UCSD-AML1 (cell line): ENCODE data around the gene LYL1.

Source experiments
- DNase-seq: peaks from one replicate; lab custom pipeline; 2025; ENCODE audit not compliant: unreplicated experiment; lab: John Stamatoyannopoulos, UW

LYL1 gene

DNA sequence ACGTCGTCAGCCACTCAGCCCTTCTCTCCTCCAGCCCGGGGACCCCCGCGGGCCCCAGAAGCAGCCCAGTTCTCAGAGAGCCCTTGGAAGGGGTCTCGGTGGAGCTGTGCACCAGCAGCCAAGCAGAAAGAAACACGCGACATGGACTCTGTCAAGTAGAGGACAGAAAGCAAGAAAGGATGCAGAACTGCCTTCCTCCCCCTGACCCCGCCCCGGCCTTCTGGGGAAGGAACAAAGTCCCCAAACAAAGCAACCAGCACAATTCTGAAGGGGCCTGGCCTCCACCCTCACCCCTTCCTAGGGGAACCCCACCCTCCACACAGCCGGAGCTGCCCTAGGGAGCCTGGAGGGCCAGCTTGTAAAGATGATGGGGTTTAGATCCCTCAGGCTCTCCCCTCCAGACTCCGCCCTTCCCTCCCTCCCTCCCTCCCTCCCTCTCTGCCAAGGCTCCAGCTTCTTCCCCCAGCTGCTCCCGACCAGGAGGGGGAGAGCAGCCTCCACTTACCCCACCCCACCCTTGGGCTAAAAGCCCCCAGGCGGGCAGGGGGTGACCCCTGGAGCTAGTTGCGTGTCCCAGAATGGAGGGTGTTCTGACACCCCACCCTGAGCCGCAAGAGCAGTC is 7.8 kb downstream of the LYL1 start:
- DNase-seq, result no peak

GRCh38 chr19:13094106-13094504 is 8.6 kb downstream of the LYL1 start:
- no peak for DNase-seq

DNA sequence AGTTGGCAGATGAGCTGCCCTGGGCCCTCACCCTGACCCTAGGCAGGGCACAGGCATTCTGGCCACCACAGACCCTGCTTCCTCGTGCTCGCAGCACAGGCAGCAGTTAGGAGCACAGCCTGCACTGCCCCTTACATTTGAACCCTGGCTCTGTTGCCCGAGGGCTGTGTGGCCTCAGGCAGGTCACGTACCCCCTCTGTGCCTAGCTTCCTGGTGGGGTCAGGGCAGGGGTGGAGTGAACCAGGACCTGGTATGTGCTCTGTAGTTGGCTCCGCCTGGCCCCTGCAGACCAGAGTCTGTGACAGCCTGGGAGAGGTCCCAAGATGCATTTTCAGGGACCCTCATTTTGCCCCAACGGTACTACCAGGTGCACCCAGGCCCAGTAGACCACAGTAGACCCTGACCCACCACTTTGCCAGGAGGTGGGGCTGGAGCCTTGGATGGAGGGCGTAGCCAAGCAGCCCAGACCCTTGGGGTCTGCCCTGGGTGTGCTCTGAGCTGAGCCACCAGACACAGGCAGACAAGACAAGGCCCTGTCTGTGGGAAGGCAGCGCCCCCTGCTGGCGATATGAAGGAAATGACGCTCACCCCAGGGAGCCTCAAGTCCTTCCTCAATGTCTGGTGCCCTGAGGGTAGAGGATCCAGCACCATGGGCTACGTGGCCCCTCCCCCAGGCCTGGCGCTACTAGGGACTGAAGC is 9.1 kb downstream of the LYL1 start:
- DNase-seq, result peak; percentile 84

GRCh38 chr19:13092606-13093235 is 9.9 kb downstream of the LYL1 start:
- DNase-seq, result no peak

DNA sequence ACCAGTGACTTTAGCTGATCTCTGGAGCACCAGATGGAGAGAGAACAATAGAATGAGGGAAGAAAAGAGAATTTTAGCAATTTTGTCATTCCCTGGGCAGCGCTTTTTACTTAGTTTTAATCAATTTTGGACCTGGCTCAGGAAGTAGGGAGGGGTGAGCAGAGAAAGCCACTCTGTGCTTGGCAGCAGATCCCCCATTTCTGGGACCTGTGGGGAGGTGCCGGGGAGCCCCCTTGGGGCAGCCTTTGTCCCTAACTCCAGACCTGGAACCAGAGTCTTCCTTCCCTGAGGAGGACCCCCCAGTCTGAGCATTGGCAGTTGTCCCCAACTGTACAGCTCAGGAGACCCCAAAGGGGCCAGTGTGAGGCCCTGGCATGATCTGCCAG is 10.5 kb downstream of the LYL1 start:
- DNase-seq, result no peak

DNA sequence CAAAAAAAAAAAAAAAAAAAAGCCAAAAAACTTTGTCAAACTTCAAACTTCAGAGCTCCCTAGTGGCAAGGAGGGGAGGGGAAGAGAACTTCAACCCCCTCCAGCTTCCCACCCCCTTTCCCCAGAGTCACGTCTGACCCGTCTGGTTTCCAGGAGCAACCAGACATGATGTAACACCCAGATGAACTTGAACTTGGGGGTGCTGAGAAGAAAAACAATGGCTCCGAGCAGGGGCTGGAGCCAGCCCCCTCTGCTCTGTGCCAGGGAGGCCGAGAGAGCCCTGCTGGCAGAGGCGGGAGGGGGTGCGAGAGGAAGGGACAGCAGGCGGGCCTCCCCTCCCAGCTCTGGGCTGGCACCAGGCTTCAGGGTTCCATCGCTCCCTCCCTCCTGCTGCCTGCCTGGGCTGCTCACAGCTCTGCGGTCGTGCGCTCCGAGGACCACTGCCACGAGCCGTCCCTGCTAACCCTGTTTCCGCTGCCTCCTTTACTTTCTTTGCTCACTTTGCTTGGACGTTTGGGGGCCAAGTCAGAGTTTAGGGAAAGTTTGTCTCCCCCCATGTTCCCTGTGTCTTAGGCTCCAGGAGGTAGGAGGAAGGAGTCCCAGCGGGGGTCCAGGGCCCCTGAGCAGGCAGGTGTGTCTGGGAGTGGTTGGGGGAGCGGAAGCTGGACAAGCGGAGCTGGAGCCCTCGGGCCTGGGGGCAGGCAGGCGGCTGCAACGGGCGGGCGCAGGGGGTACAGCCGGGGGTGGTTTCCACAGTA is 11.1 kb downstream of the LYL1 start:
- DNase-seq, result no peak

DNA sequence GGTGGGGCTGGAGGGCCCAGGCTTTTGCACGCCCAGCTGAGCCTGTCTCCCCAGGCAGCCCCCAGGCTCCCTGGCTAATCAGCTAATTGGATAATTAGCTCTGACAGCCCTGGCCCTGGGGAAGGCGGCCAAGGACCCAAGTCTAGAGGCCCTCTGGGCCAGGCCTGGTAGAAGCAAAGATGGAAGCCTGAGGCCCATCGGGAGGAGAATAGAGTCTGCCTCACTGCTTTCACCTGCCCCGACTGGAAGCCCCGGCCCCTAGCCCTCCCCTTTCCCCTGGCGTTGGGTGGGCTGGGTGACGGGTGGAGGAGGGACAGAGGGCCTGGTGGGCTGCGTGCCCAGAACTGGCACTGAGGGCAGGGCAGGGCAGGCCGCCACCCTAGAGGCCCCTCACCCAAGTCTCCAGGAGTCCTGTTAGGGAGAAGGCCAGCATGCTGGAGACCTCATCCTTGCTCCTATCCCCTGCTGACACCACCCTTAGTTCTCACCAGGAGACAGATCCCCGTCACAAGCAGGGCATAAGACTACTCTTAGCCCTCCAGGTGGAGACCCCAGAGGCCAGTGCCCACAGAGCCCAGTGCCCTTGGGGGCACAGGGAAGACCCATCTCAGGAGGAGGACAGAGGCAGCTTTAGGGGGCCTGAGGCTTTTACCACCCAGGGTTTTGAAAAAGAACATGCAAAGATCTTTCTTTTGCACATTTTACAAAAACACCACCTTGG is 12.0 kb downstream of the LYL1 start:
- no peak for DNase-seq

GRCh38 chr19:13089857-13090507 is 12.7 kb downstream of the LYL1 start:
- DNase-seq, result no peak

- DNase-seq, result no peak
Observed at GRCh38 chr19:13089139-13089856, 13.4 kb downstream of the LYL1 start.

GRCh38 chr19:13087795-13088537 is 14.7 kb downstream of the LYL1 start:
- DNase-seq, result no peak

GRCh38 chr19:13087295-13087694 is 15.4 kb downstream of the LYL1 start:
- DNase-seq, result no peak

GRCh38 chr19:13086341-13086740 is 16.3 kb downstream of the LYL1 start:
- DNase-seq, result no peak

DNA sequence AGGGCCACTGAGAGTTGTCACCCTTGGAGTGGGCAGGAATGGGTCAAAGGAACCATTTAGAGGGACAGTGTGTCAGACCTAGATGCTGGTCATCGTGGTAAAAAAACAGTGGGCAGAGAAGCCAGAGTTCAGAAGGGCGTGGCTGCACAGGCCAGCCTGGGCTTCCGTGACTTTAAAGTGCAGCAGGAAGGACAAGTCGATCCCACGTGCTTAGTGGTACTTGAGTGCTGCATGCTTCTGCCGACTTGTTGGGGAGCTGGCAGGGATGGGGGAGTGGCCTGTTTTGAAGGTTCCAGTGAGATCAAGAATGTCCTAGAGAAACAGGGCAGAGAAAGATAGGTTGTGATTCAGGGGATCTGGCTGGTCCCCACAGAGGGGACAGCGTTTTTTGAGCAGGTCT is 17.0 kb downstream of the LYL1 start:
- no peak for DNase-seq

- no peak for DNase-seq
Observed at GRCh38 chr19:13083627-13084026, 19.0 kb downstream of the LYL1 start.

- DNase-seq, result no peak
Observed at GRCh38 chr19:13083008-13083404, 19.7 kb downstream of the LYL1 start.

DNA sequence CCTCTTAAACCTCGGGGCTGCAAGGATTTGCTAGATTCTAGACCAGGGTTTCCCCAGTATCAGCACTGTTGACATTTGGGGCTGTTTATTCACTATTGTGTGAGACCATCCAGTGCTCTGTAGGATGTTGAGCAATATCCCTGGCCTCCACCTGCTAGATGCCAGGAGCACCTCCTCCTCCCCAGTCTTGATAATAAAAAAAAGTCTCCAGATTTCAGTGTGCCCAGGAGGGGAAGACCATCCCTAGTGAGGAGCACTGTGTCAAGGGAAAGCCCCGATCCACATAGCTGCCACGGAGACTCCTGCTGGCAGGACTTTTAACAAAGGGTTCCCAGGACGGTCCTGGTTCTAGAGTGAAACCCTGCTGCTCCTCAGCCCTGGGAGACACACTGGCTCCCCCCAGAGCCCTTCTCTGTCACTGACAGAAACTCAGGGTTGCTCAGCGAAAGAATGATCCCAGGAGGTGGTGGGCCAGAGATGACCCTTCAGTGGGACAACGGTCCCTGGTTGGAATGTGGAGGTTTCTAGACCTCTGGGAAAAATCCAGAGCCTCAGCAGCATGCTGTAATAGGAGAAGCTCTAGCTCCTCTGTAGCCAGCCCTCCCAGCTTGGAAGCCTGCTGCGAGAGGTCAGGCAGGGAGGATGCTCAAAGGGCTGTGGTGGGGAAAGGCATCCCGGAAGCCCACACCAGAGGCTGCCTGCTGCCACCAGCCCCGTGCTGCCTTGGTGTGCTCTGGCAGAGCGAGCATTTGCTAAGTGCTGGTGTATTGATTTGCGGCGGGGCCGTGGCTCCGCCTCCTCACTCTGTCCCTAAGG is 20.3 kb downstream of the LYL1 start:
- no peak for DNase-seq

- DNase-seq, result no peak
Observed at GRCh38 chr19:13079542-13079986, 23.1 kb downstream of the LYL1 start.

- no peak for DNase-seq
Observed at GRCh38 chr19:13078897-13079541, 23.6 kb downstream of the LYL1 start.
